Naive thymus-derived CD4-positive, alpha-beta T cell (primary cell): ENCODE data around the gene CCDC40. TPM values are rescaled to one million over a fixed set of nuclear protein-coding genes. Genes with fewer than 3 reads are reported as not detected.
A peak's percentile ranks its signal among the peaks of the same experiment; 100 is the strongest.

Experiments used
- ATAC-seq: fragments of 150-1000 bp; cut with Tn5 transposase; 2 replicates; pipeline ENCODE4 v1.10.0; 2021; ENCODE audit warnings: mild to moderate bottlenecking, moderate library complexity
- CTCF ChIA-PET: fragments of 350-600 bp; sonication (Branson Sonifier 250); formaldehyde crosslinking; loops from one replicate; lab custom pipeline; 2021; ENCODE audit warnings: antibody characterized with exemption; lab: Charles Lee
- POLR2A ChIA-PET: fragments of 350-600 bp; sonication (Branson Sonifier 250); formaldehyde crosslinking; loops from one replicate; lab custom pipeline; 2021; ENCODE audit warnings: antibody characterized with exemption, inconsistent platforms; lab: Charles Lee
- DNase-seq, 9 donors: peaks; one replicate each; pipeline versions ENCODE4 v3.0.0 to v3.0.0-alpha.2; 2020 to 2022; ENCODE audit warnings: mixed read lengths in 1 of 9
- H3K27ac ChIP-seq: one replicate; pipeline ENCODE4 v1.7.0; 2013; ENCODE audit warnings: mild to moderate bottlenecking, low read depth, low read length, moderate library complexity
- H3K27me3 ChIP-seq, 2 donors: one replicate each; pipeline ENCODE4 v1.7.0; 2013; ENCODE audit warnings: low read length in 2 of 2, mild to moderate bottlenecking in 2 of 2, moderate library complexity in 2 of 2; ENCODE audit not compliant: control insufficient read depth in 2 of 2, insufficient read depth in 2 of 2
- H3K36me3 ChIP-seq, 3 experiments: 1 replicate in 2 of 3; 2 replicates in 1 of 3; pipeline ENCODE4 v1.7.0; 2013; ENCODE audit warnings: low read length in 3 of 3, mild to moderate bottlenecking in 3 of 3, moderate library complexity in 1 of 3; ENCODE audit not compliant: insufficient read depth in 3 of 3, control insufficient read depth in 2 of 3
- H3K4me1 ChIP-seq, 2 donors: one replicate each; pipeline ENCODE4 v1.7.0; 2013; ENCODE audit warnings: low read length in 2 of 2, mild to moderate bottlenecking in 2 of 2, moderate library complexity in 1 of 2; ENCODE audit not compliant: control insufficient read depth in 2 of 2, insufficient read depth in 2 of 2
- H3K4me3 ChIP-seq: 2 replicates; pipeline ENCODE4 v1.7.0; 2013; ENCODE audit warnings: mild to moderate bottlenecking, low read length
- H3K9me3 ChIP-seq, 3 experiments: 1 replicate in 2 of 3; 2 replicates in 1 of 3; pipeline ENCODE4 v1.7.0; 2013; ENCODE audit warnings: low read length in 3 of 3; ENCODE audit not compliant: control insufficient read depth in 2 of 3
- H3K27ac Mint-ChIP-seq, 9 donors: one replicate each; pipeline ENCODE4 v1.8.0; 2020 to 2022; ENCODE audit warnings: mixed read lengths in 9 of 9, mild to moderate bottlenecking in 8 of 9, moderate library complexity in 5 of 9, inconsistent platforms in 2 of 9
- H3K27me3 Mint-ChIP-seq, 5 donors: one replicate each; pipeline ENCODE4 v1.8.0; 2021 to 2022; ENCODE audit warnings: mixed read lengths in 5 of 5, mild to moderate bottlenecking in 1 of 5
- H3K36me3 Mint-ChIP-seq, 5 donors: one replicate each; pipeline ENCODE4 v1.8.0; 2020 to 2022; ENCODE audit warnings: mixed read lengths in 5 of 5, mild to moderate bottlenecking in 3 of 5, inconsistent platforms in 1 of 5
- H3K4me1 Mint-ChIP-seq, 7 donors: one replicate each; pipeline ENCODE4 v1.8.0; 2020 to 2022; ENCODE audit warnings: mixed read lengths in 7 of 7, mild to moderate bottlenecking in 3 of 7, inconsistent platforms in 1 of 7
- H3K4me3 Mint-ChIP-seq, 10 donors: one replicate each; pipeline ENCODE4 v1.8.0; 2020 to 2022; ENCODE audit warnings: mild to moderate bottlenecking in 10 of 10, mixed read lengths in 10 of 10, moderate library complexity in 6 of 10, inconsistent platforms in 2 of 10
- H3K9me3 Mint-ChIP-seq, 11 donors: one replicate each; pipeline ENCODE4 v1.8.0; 2020 to 2022; ENCODE audit warnings: mixed read lengths in 11 of 11, mild to moderate bottlenecking in 4 of 11, inconsistent platforms in 1 of 11, moderate library complexity in 1 of 11
- intact Hi-C, 2 donors: fragments of 100-400 bp; cut with micrococcal nuclease; formaldehyde crosslinking; loops; one replicate each; pipeline ENCODE4 v1.15.1; 2023
- polyA plus RNA-seq, 2 donors: library from polyadenylated mRNA; unstranded; fragments of 300-500 nt; fragmentation: Illumina TruSeq; gene quantifications; one replicate each; pipeline ENCODE4 v1.2.3, GENCODE V29; 2021
- total RNA-seq, 6 experiments: library from RNA in 5 of 6; stranded (reverse) in 5 of 6; gene quantifications; 1 replicate in 5 of 6; 2 replicates in 1 of 6; pipeline ENCODE4 v1.2.3 and lab custom pipeline; 2021 to 2026

Gene CCDC40
- total and polyA plus RNA-seq, 7 experiments from 2014 or later, result 0.43 to 3.0 (median 0.79) TPM; not detected in 2

GRCh38 chr17:79997011-79997660, 39.3 kb upstream of the CCDC40 start:
- H3K27ac Mint-ChIP-seq, result peak overlapping the region; percentile 92 to 99 (median 97)
- no peaks in the 10 kb centered on the region for H3K9me3 Mint-ChIP-seq
- Histone ChIP-seq H3K9me3 (no peaks in the 10 kb centered on the region), H3K27me3 (no peaks in the 10 kb centered on the region), H3K4me3 (peak overlapping the region; percentile 50), H3K36me3 (no peaks in the 10 kb centered on the region), H3K27ac (peak overlapping the region; percentile 85), H3K4me1 (peaks cover 39 to 45% of the 10 kb centered on the region in 2 donors)
- ChIA-PET POLR2A (interaction anchor here (0.6 to 2.5 kb wide), 10 partner anchors 17 to 904 kb away, joined by 3 to 10 read pairs (median 3); partner anchors contain the start of genes CBX4, CBX8 and GAA), CTCF (interaction anchor here (0.6 to 2.2 kb wide), 6 partner anchors 8 to 255 kb away, joined by 3 to 11 read pairs (median 4); no protein-coding TSS in a partner anchor)
- peaks cover 29 to 63% (median 46%) of the 10 kb centered on the region in 7 donors for H3K4me1 Mint-ChIP-seq
- H3K4me3 Mint-ChIP-seq, result peak overlapping the region; percentile 72 to 88 (median 82)
- intact Hi-C loops, result loop anchor here in 1 of 2 donors (1.0 to 10.0 kb wide), 9 partner anchors 8 to 922 kb away; partner anchors contain the start of genes CBX4, CBX8, CCDC40 and EIF4A3
- H3K27me3 Mint-ChIP-seq, result no peaks in the 10 kb centered on the region
- peak; percentile 46 to 96 (median 93) for DNase-seq
- peak; percentile 97 for ATAC-seq
- no peaks in the 10 kb centered on the region for H3K36me3 Mint-ChIP-seq

- intact Hi-C loops, result no loop called here
- DNase-seq, result no peak
- POLR2A ChIA-PET, result interaction anchor here (0.7 kb wide), 1 partner anchor 254 kb away, joined by 3 read pairs; no protein-coding TSS in a partner anchor
- Mint-ChIP-seq H3K4me3 (no peak overlapping the region), H3K27ac (peak overlapping the region in 4 of 9 donors; percentile 14 to 64 (median 41)), H3K4me1 (peaks cover 18 to 41% (median 32%) of the 10 kb centered on the region in 7 donors), H3K36me3 (no peaks in the 10 kb centered on the region), H3K27me3 (no peaks in the 10 kb centered on the region), H3K9me3 (no peaks in the 10 kb centered on the region)
- no peak overlapping the region for H3K27ac ChIP-seq
- ATAC-seq, result no peak
- H3K4me3 ChIP-seq, result no peak overlapping the region
- no peaks in the 10 kb centered on the region for H3K9me3 ChIP-seq
- no peaks in the 10 kb centered on the region for H3K27me3 ChIP-seq
- H3K4me1 ChIP-seq, result peaks cover 26 to 28% of the 10 kb centered on the region in 2 donors
- no peaks in the 10 kb centered on the region for H3K36me3 ChIP-seq
- CTCF ChIA-PET, result interaction anchor here (0.7 to 1.1 kb wide), 3 partner anchors 8 to 254 kb away, joined by 3 to 4 read pairs (median 4); no protein-coding TSS in a partner anchor
Measured at GRCh38 chr17:80000136-80000535, 36.3 kb upstream of the CCDC40 start.

- intact Hi-C loops, result no loop called here
- no peak overlapping the region for H3K4me3 Mint-ChIP-seq
- H3K36me3 Mint-ChIP-seq, result no peaks in the 10 kb centered on the region
- Histone ChIP-seq H3K27me3 (no peaks in the 10 kb centered on the region), H3K4me1 (peaks cover 18 to 21% of the 10 kb centered on the region in 2 donors), H3K9me3 (no peaks in the 10 kb centered on the region), H3K4me3 (no peak overlapping the region), H3K36me3 (no peaks in the 10 kb centered on the region), H3K27ac (no peak overlapping the region)
- no peaks in the 10 kb centered on the region for H3K27me3 Mint-ChIP-seq
- peaks cover 19 to 38% (median 31%) of the 10 kb centered on the region in 7 donors for H3K4me1 Mint-ChIP-seq
- H3K27ac Mint-ChIP-seq, result no peak overlapping the region
- ATAC-seq (no peak), DNase-seq (peak in 1 of 9 donors; percentile 4)
- ChIA-PET POLR2A (interaction anchor here (1.1 kb wide), 1 partner anchor 100 kb away, joined by 3 read pairs; the partner anchor contains the start of gene GAA), CTCF (interaction anchor here (0.5 to 1.0 kb wide), 2 partner anchors 160 to 330 kb away, joined by 3 read pairs; no protein-coding TSS in a partner anchor)
- no peaks in the 10 kb centered on the region for H3K9me3 Mint-ChIP-seq
Measured at GRCh38 chr17:80000981-80001775, 35.3 kb upstream of the CCDC40 start.

GRCh38 chr17:80002070-80002641, 34.3 kb upstream of the CCDC40 start:
- no peak overlapping the region for H3K4me3 Mint-ChIP-seq
- H3K9me3 Mint-ChIP-seq, result no peaks in the 10 kb centered on the region
- Histone ChIP-seq H3K9me3 (no peaks in the 10 kb centered on the region), H3K27me3 (no peaks in the 10 kb centered on the region), H3K27ac (no peak overlapping the region), H3K4me3 (no peak overlapping the region), H3K36me3 (no peaks in the 10 kb centered on the region), H3K4me1 (peaks cover 11 to 12% of the 10 kb centered on the region in 2 donors)
- peak in 1 of 9 donors; percentile 3 for DNase-seq
- POLR2A ChIA-PET, result interaction anchor here (0.9 to 1.1 kb wide), 2 partner anchors 9 to 99 kb away, joined by 3 read pairs; partner anchors contain the start of gene GAA
- H3K4me1 Mint-ChIP-seq, result peaks cover 14 to 30% (median 22%) of the 10 kb centered on the region in 7 donors
- CTCF ChIA-PET, result no interaction called here
- H3K27ac Mint-ChIP-seq, result peak overlapping the region in 2 of 9 donors; percentile 21 to 78
- no peaks in the 10 kb centered on the region for H3K36me3 Mint-ChIP-seq
- H3K27me3 Mint-ChIP-seq, result no peaks in the 10 kb centered on the region
- no peak for ATAC-seq
- intact Hi-C loops, result no loop called here

GRCh38 chr17:80002690-80003490, 33.6 kb upstream of the CCDC40 start:
- Histone ChIP-seq H3K27ac (no peak overlapping the region), H3K4me1 (peaks cover 4 to 5% of the 10 kb centered on the region in 2 donors), H3K27me3 (no peaks in the 10 kb centered on the region), H3K4me3 (no peak overlapping the region), H3K36me3 (no peaks in the 10 kb centered on the region), H3K9me3 (no peaks in the 10 kb centered on the region)
- POLR2A ChIA-PET, result interaction anchor here (0.9 kb wide), 1 partner anchor 9 kb away, joined by 3 read pairs; no protein-coding TSS in a partner anchor
- intact Hi-C loops, result no loop called here
- Mint-ChIP-seq H3K4me1 (peaks cover 12 to 23% (median 15%) of the 10 kb centered on the region in 7 donors), H3K36me3 (no peaks in the 10 kb centered on the region), H3K27me3 (no peaks in the 10 kb centered on the region), H3K9me3 (no peaks in the 10 kb centered on the region), H3K4me3 (no peak overlapping the region), H3K27ac (peak overlapping the region in 1 of 9 donors; percentile 78)
- DNase-seq (peak in 1 of 9 donors; percentile 7), ATAC-seq (no peak)
- CTCF ChIA-PET, result interaction anchor here (0.7 kb wide), 1 partner anchor 119 kb away, joined by 4 read pairs; no protein-coding TSS in a partner anchor
